H9 (cell line): ENCODE data around the gene NOS1AP. TPM values are rescaled to one million over a fixed set of nuclear protein-coding genes. Genes with fewer than 3 reads are reported as not detected.

Source experiments
- DNase-seq: peaks from one replicate; pipeline ENCODE4 v3.0.0-alpha.2; 2017
- H2AFZ ChIP-seq: one replicate; pipeline ENCODE4 v1.6.1; 2013; ENCODE audit warnings: mild to moderate bottlenecking, low read length, control low read depth, moderate library complexity
- H2AK5ac ChIP-seq: 2 replicates; pipeline ENCODE4 v1.6.1; 2013; ENCODE audit warnings: low read length, control low read depth, mixed read lengths; ENCODE audit not compliant: insufficient read length
- H2BK120ac ChIP-seq: one replicate; pipeline ENCODE4 v1.6.1; 2013; ENCODE audit warnings: low read depth, mild to moderate bottlenecking, low read length, control low read depth, inconsistent platforms; ENCODE audit not compliant: poor library complexity, severe bottlenecking
- H2BK12ac ChIP-seq: 2 replicates; pipeline ENCODE4 v1.6.1; 2013; ENCODE audit warnings: low read length, control low read depth, mixed read lengths, low read depth; ENCODE audit not compliant: insufficient read length
- H2BK15ac ChIP-seq: 2 replicates; pipeline ENCODE4 v1.6.1; 2013; ENCODE audit warnings: low read depth, low read length, control low read depth
- H2BK20ac ChIP-seq: one replicate; pipeline ENCODE4 v1.6.1; 2013; ENCODE audit warnings: low read depth, mild to moderate bottlenecking, low read length, control low read depth, inconsistent platforms; ENCODE audit not compliant: poor library complexity, severe bottlenecking
- H2BK5ac ChIP-seq: 2 replicates; pipeline ENCODE4 v1.6.1; 2013; ENCODE audit warnings: low read length, control low read depth, mixed read lengths; ENCODE audit not compliant: insufficient read length
- H3K14ac ChIP-seq: 2 replicates; pipeline ENCODE4 v1.6.1; 2013; ENCODE audit warnings: low read length, control low read depth; ENCODE audit not compliant: insufficient read depth
- H3K18ac ChIP-seq: 2 replicates; pipeline ENCODE4 v1.6.1; 2013; ENCODE audit warnings: low read depth, mild to moderate bottlenecking, mixed read lengths, low read length, control low read depth; ENCODE audit not compliant: insufficient read length
- H3K23ac ChIP-seq: 2 replicates; pipeline ENCODE4 v1.6.1; 2013; ENCODE audit warnings: low read length, control low read depth, mixed read lengths, low read depth; ENCODE audit not compliant: insufficient read length
- H3K23me2 ChIP-seq: 2 replicates; pipeline ENCODE4 v1.6.1; 2013; ENCODE audit warnings: low read depth, mild to moderate bottlenecking, mixed read lengths, low read length, control low read depth; ENCODE audit not compliant: insufficient read length, poor library complexity, severe bottlenecking
- H3K27ac ChIP-seq: 2 replicates; pipeline ENCODE4 v1.5.1; 2013; ENCODE audit warnings: low read length, control low read depth, mixed read lengths, low read depth; ENCODE audit not compliant: insufficient read length
- H3K27me3 ChIP-seq: 2 replicates; pipeline ENCODE4 v1.6.1; 2013; ENCODE audit warnings: low read length, control low read depth, inconsistent platforms; ENCODE audit not compliant: insufficient read depth
- H3K4ac ChIP-seq: 2 replicates; pipeline ENCODE4 v1.6.1; 2013; ENCODE audit warnings: low read depth, mild to moderate bottlenecking, control low read depth, inconsistent platforms, low read length, moderate library complexity
- H3K4me1 ChIP-seq: 2 replicates; pipeline ENCODE4 v1.6.1; 2013; ENCODE audit warnings: low read length, control low read depth, inconsistent platforms; ENCODE audit not compliant: insufficient read depth
- H3K4me2 ChIP-seq: 2 replicates; pipeline ENCODE4 v1.6.1; 2013; ENCODE audit warnings: low read length, control low read depth, mixed read lengths; ENCODE audit not compliant: insufficient read length, insufficient read depth
- H3K56ac ChIP-seq: 2 replicates; pipeline ENCODE4 v1.6.1; 2013; ENCODE audit warnings: low read depth, mild to moderate bottlenecking, mixed read lengths, low read length, control low read depth; ENCODE audit not compliant: insufficient read length
- H3K79me1 ChIP-seq: 2 replicates; pipeline ENCODE4 v1.6.1; 2013; ENCODE audit warnings: low read depth, mild to moderate bottlenecking, moderate library complexity, low read length, control low read depth, inconsistent platforms; ENCODE audit not compliant: insufficient read depth, poor library complexity, severe bottlenecking
- H3K79me2 ChIP-seq: 2 replicates; pipeline ENCODE4 v1.6.1; 2013; ENCODE audit warnings: low read length, control low read depth, inconsistent platforms; ENCODE audit not compliant: insufficient read depth
- H3K9ac ChIP-seq: 2 replicates; pipeline ENCODE4 v1.6.1; 2013; ENCODE audit warnings: low read length, control low read depth, mixed read lengths; ENCODE audit not compliant: insufficient read length; ENCODE audit errors: extremely low read depth
- H3K9me3 ChIP-seq: one replicate; pipeline ENCODE4 v1.6.1; 2013; ENCODE audit warnings: low read depth, low read length, inconsistent platforms; ENCODE audit not compliant: control insufficient read depth
- H3T11ph ChIP-seq: one replicate; pipeline ENCODE4 v1.6.1; 2013; ENCODE audit warnings: mild to moderate bottlenecking, low read length, control low read depth, inconsistent platforms
- H4K20me1 ChIP-seq: one replicate; pipeline ENCODE4 v1.6.1; 2013; ENCODE audit not compliant: control insufficient read depth, insufficient read length, insufficient read depth
- H4K5ac ChIP-seq: 2 replicates; pipeline ENCODE4 v1.6.1; 2013; ENCODE audit warnings: low read depth, mild to moderate bottlenecking, mixed read lengths, low read length, control low read depth; ENCODE audit not compliant: insufficient read length
- H4K8ac ChIP-seq: replicated peaks from 2 replicates; pipeline ENCODE4 v1.6.1; 2013; ENCODE audit warnings: low read length, control low read depth, mixed read lengths, low read depth; ENCODE audit not compliant: insufficient read length
- H4K91ac ChIP-seq: 2 replicates; pipeline ENCODE4 v1.6.1; 2013; ENCODE audit warnings: low read depth, mild to moderate bottlenecking, moderate library complexity, mixed read lengths, low read length, control low read depth; ENCODE audit not compliant: insufficient read length
- H3K27ac Mint-ChIP-seq, 3 experiments: 2 replicates in 2 of 3; 3 replicates in 1 of 3; pipeline ENCODE4 v1.8.0; 2020 to 2021; ENCODE audit warnings: mixed read lengths in 3 of 3, mild to moderate bottlenecking in 1 of 3, moderate library complexity in 1 of 3
- H3K27me3 Mint-ChIP-seq: 2 replicates; pipeline ENCODE4 v1.8.0; 2021; ENCODE audit warnings: low read depth, mild to moderate bottlenecking, moderate library complexity, mixed read lengths
- H3K36me3 Mint-ChIP-seq, 3 experiments: 2 replicates in 2 of 3; 3 replicates in 1 of 3; pipeline ENCODE4 v1.8.0; 2020 to 2021; ENCODE audit warnings: low read depth in 3 of 3, mixed read lengths in 3 of 3; ENCODE audit not compliant: insufficient read depth in 1 of 3
- H3K4me1 Mint-ChIP-seq, 2 experiments: 2 replicates each; pipeline ENCODE4 v1.8.0; 2020; ENCODE audit warnings: mixed read lengths in 2 of 2
- H3K4me3 Mint-ChIP-seq, 2 experiments: 2 replicates in 1 of 2; 3 replicates in 1 of 2; pipeline ENCODE4 v1.8.0; 2020 to 2021; ENCODE audit warnings: mild to moderate bottlenecking in 2 of 2, mixed read lengths in 2 of 2, moderate library complexity in 1 of 2
- H3K9me3 Mint-ChIP-seq, 2 experiments: 2 replicates in 1 of 2; 3 replicates in 1 of 2; pipeline ENCODE4 v1.8.0; 2020; ENCODE audit warnings: mild to moderate bottlenecking in 2 of 2, mixed read lengths in 2 of 2, moderate library complexity in 1 of 2
- CTCF ChIP-seq: fragments of 200-600 bp; sonication (generic); conservative IDR thresholded peaks from 3 replicates; pipeline ENCODE4 v1.8.0; 2021; ENCODE audit warnings: antibody characterized with exemption, mild to moderate bottlenecking
- WGBS: extraction: QIAGEN DNeasy Blood & Tissue Kit; methylation state at CpG from one replicate; pipeline ENCODE4 v1.1.7; 2013; ENCODE audit warnings: missing lambda C conversion rate, low lambda C conversion rate, mixed read lengths; ENCODE audit not compliant: insufficient read length; ENCODE audit errors: extremely low coverage; 5-methylcytosine and 5-hydroxymethylcytosine counted together
- total RNA-seq: library from RNA; stranded (reverse); gene quantifications from 2 replicates; pipeline ENCODE4 v1.2.1, GENCODE V29; 2021

Gene NOS1AP
- total RNA-seq, 1 experiment from 2014 or later: 8.4 TPM

GRCh38 chr1:162210196-162210595 is 140.7 kb downstream of the NOS1AP start:
- no peak overlapping the region for H2AK5ac ChIP-seq
- no peak overlapping the region for H2BK5ac ChIP-seq
- no peak overlapping the region for H3T11ph ChIP-seq
- Mint-ChIP-seq H3K4me1 (peaks cover 52 to 53% of the 10 kb centered on the region in 2 experiments), H3K36me3 (no peaks in the 10 kb centered on the region; a peak in 1 of 7 replicates), H3K27ac (no peak overlapping the region), H3K9me3 (no peaks in the 10 kb centered on the region), H3K27me3 (no peaks in the 10 kb centered on the region), H3K4me3 (no peak overlapping the region)
- H3K4ac ChIP-seq: no peak overlapping the region
- H3K79me2 ChIP-seq: no peaks in the 10 kb centered on the region; the same call in 1 of the 2 replicates
- no peaks in the 10 kb centered on the region for H3K9me3 ChIP-seq
- no peaks in the 10 kb centered on the region for H3K27me3 ChIP-seq
- H2AFZ ChIP-seq: no peak overlapping the region
- H3K27ac ChIP-seq: no peak overlapping the region
- TF ChIP-seq CTCF: no peak
- no peak overlapping the region for H2BK12ac ChIP-seq
- no peak overlapping the region for H2BK15ac ChIP-seq
- H4K8ac ChIP-seq: no peak overlapping the region
- WGBS: no CpG with 5 or more reads among the region's 6 CpGs
- H2BK120ac ChIP-seq: no peak overlapping the region
- no peak overlapping the region for H4K5ac ChIP-seq
- no peak overlapping the region for H3K4me2 ChIP-seq
- H3K23me2 ChIP-seq: no peaks in the 10 kb centered on the region
- H3K9ac ChIP-seq: no peak overlapping the region
- H2BK20ac ChIP-seq: no peak overlapping the region
- H4K91ac ChIP-seq: no peak overlapping the region
- no peak overlapping the region for H3K56ac ChIP-seq
- no peak overlapping the region for H3K18ac ChIP-seq
- no peak overlapping the region for H3K23ac ChIP-seq
- no peaks in the 10 kb centered on the region for H3K79me1 ChIP-seq
- no peaks in the 10 kb centered on the region for H4K20me1 ChIP-seq
- H3K4me1 ChIP-seq: peaks cover 5% of the 10 kb centered on the region; the same call in 1 of the 2 replicates
- DNase-seq: no peak
- H3K14ac ChIP-seq: no peak overlapping the region
